ENCODE measurements around the gene PREX1.
A peak's percentile ranks its signal among the peaks of the same experiment; 100 is the strongest.
"Not testable (repeated sequence)": the region's sequence is repeated elsewhere in the genome, so short reads cannot be mapped to it uniquely, and the experiment has no call there.

PREX1 gene

GRCh38 chr20:48827855-48828733 lies at the start of gene PREX1:
PREX1 (minus strand) TSS chr20:48827999; CDS start chr20:48827860, 139 bp downstream.
- peak; percentile 78 to 90 for DNase-seq

- DNase-seq, result no peak
Observed at GRCh38 chr20:48877304-48877703, 49.5 kb upstream of the PREX1 start.

DNA sequence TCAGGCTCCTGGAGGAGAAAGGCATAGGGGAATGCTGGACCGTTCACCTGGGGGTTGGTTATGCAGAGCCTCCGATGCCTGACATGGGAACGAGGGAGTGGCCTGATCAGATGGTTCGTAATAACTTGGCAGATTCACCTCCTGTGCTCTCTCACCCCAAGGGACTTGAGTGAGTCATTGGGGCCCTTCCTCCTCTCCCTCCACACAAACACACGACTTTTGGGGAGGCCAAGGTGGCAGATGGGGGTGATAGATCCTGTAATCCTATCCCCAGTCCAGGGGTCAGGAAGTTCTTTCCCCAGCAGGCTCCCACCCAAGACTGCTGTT lies 48.1 kb upstream of the PREX1 start:
- no peak for DNase-seq

DNA sequence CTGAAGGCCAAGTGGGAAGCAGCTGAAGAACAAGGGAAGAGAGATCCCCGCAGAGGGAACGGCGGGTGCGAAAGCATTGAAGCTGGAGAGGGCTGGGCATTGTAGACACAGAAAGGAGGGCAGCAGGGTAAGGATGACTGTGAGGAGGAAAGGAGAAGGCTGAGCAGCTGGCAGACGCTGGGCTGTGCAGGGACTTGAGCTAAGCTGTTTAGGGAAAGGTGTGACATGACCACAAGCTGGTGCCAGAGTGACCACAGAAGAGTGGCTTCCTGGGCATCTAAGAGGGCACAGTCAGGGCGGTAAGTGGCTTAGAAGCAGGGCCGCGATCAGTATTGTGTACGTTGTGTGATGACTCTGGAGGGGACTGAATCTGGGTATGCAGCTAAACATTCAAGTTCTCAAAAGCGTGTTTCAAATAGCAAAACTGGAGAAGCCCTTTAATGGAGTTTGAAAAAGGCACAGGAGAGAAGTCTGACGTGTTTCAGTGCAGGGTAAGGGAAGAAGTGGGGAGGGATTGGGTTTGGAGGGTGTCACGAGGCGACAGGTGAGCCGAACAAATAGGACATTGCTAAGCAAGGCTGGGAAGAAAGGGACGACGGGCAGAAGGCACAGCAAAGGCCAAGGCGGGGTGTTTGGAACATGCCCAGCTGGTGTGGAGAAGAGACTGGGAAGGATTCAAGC lies 47.6 kb upstream of the PREX1 start:
- no peak for DNase-seq

DNA sequence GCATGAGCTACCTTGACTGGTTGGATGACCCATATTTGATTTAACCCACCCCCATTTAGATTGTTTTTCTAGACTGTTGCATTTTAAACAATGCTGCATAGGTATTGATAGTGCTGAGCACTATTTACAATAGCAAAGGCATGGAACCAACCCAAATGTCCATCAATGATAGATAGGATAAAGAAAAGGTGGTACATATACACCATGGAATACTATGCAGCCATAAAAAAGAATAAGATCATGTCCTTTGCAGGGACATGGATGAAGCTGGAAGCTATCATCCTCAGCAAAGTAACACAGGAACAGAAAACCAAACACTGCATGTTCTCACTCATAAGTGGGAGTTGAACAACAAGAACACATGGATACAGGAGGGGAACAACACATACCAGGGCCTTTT lies 41.6 kb upstream of the PREX1 start:
- not testable (repeated sequence) for DNase-seq

- no peak for DNase-seq
Observed at GRCh38 chr20:48866936-48867335, 39.1 kb upstream of the PREX1 start.

- DNase-seq, result no peak
Observed at GRCh38 chr20:48864738-48865318, 37.0 kb upstream of the PREX1 start.

- DNase-seq, result no peak
Observed at GRCh38 chr20:48864254-48864653, 36.5 kb upstream of the PREX1 start.

DNA sequence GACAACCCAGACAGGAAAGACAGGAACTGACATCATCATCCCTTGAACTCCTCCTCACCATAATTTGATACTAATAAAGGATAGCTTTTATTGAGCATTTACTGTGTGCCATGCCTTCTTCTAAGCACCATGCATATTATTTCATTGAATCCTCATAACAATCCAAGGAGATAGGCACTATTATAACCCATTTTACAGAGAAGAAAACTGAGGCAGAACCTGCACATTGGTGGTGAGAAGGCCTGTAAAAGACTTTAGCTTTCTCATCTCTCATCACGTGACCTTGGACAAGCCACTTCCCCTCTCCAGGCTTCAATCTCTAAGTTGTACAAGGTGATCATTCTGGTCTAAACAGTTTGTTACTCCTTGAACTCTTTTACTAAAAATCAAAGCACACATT lies 34.5 kb upstream of the PREX1 start:
- no peak for DNase-seq

GRCh38 chr20:48861444-48861843 lies 33.6 kb upstream of the PREX1 start:
- DNase-seq, result no peak

GRCh38 chr20:48858075-48858790 lies 30.4 kb upstream of the PREX1 start:
- DNase-seq, result peak in 1 of 2 donors; percentile 6

GRCh38 chr20:48856130-48856529 lies 28.3 kb upstream of the PREX1 start:
- no peak for DNase-seq

DNA sequence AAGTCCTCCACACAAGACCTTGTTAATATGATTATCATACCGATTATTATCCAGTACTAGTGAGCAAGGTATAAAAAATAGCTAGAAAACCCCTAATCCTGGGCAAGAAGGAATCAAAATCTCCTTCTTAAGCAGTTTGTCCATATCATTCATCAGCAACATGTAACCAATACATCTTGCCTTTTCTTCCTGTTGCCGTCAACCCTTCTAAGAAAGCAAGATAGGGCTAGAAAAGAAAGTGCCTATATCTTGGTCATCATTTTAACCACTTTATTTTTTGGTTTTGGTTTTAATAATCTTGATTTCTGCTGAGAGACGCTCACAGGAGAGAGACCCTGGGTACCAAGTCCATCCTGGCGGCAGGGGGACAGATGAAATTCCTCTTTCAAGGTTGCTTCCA lies 27.2 kb upstream of the PREX1 start:
- no peak for DNase-seq

DNA sequence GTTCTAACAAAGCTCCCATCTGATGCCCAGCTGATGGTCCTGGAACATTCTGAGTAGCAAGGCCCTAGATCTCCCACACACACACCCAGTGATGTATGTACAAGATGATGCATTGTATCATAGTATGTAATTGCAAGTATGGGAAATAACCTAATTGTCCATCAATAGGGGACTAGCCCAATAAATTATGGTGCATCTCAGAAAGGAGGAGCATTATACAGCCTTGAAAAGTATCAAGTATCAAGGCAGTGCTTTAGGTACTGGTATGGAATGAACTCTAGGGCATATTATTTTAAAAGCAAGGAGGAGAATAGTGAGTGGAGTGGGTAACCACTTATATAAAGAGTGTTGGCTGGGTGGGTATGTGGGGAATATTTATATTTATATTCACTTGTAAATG lies 24.8 kb upstream of the PREX1 start:
- DNase-seq, result no peak

DNA sequence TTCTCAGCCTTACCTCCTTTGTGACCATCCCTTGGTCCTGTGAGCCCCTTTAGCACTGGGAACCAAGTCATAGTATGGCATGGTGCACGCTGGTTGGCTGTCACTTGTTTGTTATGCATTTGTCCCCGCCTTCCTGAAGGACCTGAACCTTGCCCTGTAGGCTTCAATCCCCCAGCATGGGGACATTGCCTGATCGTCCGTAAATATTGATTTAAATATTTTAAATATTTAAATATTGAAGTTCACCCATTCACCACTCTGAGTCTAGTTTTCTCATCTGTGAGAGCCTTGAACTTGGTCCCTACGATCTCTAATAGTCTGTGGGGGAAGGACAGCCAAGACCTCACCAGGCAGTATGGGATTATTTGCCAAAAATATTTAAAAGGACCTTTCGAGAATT lies 23.8 kb upstream of the PREX1 start:
- no peak for DNase-seq

- no peak for DNase-seq
Observed at GRCh38 chr20:48850977-48851299, 23.1 kb upstream of the PREX1 start.

- DNase-seq, result no peak
Observed at GRCh38 chr20:48850257-48850976, 22.6 kb upstream of the PREX1 start.

GRCh38 chr20:48849779-48850178 lies 22.0 kb upstream of the PREX1 start:
- no peak for DNase-seq

GRCh38 chr20:48849299-48849698 lies 21.5 kb upstream of the PREX1 start:
- DNase-seq, result no peak

DNA sequence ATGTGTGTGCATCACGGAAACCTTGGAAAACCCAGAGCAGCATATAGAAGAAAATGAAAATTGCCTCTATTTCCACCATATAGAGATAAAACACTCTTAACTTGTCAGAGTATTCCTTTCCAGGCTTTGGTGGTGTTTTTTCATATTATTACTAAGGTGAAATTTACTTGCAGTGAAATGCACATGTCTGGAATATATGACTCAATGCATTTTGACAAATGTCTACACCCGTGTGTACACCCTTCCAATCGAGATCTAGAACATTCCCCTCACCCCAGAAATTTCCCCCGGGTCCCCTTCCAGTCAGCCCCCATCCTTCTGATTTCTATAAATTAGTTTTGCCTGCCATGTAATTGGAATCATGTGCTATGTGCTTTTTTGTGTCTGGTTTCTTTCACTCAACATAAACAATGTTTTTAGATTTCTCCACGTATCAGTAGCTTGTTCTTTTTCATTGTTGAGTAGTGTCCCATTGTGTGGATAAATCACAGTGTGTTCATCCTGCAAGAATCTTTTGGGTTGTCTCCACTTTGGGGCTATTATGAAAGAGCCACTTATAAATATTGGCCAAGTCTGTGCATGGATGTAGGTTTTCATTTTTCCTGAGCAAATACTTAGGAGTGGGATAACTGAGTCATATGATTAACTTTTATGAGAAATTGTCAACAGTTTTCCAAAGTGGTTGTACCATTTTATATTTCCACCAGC lies 19.9 kb upstream of the PREX1 start:
- DNase-seq, result no peak

- DNase-seq, result peak in 1 of 2 donors; percentile 5
Observed at GRCh38 chr20:48846516-48847492, 19.0 kb upstream of the PREX1 start.

Measured in hippocampal formation (tissue), 2 donors.